Fibroblast of villous mesenchyme (primary cell): ENCODE results near the gene CACNA1C. TPM values are rescaled to one million over a fixed set of nuclear protein-coding genes. Genes with fewer than 3 reads are reported as not detected.

Source experiments
- DNase-seq: peaks from one replicate; pipeline ENCODE4 v3.0.0-alpha.2; 2010; ENCODE audit warnings: low read depth
- H3K4me3 ChIP-seq: 2 replicates; pipeline ENCODE4 v1.5.1; 2011; ENCODE audit warnings: low read depth, mild to moderate bottlenecking, low read length
- total RNA-seq: library from RNA; depleted of rRNA; stranded (reverse); fragments of >200 nt; gene quantifications from 2 replicates; pipeline ENCODE4 v1.2.3, GENCODE V29; 2012
- TF ChIP-seq, protein P1 (sequence below): IDR thresholded peaks from 2 replicates; pipeline ENCODE4 v1.5.1; 2012; ENCODE audit warnings: low read depth, mild to moderate bottlenecking, low read length; ENCODE audit not compliant: insufficient read depth

Gene CACNA1C
- total RNA-seq, 1 donor: 11.7 TPM

- TF ChIP-seq, protein P1, sequence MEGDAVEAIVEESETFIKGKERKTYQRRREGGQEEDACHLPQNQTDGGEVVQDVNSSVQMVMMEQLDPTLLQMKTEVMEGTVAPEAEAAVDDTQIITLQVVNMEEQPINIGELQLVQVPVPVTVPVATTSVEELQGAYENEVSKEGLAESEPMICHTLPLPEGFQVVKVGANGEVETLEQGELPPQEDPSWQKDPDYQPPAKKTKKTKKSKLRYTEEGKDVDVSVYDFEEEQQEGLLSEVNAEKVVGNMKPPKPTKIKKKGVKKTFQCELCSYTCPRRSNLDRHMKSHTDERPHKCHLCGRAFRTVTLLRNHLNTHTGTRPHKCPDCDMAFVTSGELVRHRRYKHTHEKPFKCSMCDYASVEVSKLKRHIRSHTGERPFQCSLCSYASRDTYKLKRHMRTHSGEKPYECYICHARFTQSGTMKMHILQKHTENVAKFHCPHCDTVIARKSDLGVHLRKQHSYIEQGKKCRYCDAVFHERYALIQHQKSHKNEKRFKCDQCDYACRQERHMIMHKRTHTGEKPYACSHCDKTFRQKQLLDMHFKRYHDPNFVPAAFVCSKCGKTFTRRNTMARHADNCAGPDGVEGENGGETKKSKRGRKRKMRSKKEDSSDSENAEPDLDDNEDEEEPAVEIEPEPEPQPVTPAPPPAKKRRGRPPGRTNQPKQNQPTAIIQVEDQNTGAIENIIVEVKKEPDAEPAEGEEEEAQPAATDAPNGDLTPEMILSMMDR: no peak
- no peak for DNase-seq
- H3K4me3 ChIP-seq: no peak overlapping the region
These were observed 498.7 kb downstream of the CACNA1C start for GRCh38 chr12:2551412-2551900.

DNA sequence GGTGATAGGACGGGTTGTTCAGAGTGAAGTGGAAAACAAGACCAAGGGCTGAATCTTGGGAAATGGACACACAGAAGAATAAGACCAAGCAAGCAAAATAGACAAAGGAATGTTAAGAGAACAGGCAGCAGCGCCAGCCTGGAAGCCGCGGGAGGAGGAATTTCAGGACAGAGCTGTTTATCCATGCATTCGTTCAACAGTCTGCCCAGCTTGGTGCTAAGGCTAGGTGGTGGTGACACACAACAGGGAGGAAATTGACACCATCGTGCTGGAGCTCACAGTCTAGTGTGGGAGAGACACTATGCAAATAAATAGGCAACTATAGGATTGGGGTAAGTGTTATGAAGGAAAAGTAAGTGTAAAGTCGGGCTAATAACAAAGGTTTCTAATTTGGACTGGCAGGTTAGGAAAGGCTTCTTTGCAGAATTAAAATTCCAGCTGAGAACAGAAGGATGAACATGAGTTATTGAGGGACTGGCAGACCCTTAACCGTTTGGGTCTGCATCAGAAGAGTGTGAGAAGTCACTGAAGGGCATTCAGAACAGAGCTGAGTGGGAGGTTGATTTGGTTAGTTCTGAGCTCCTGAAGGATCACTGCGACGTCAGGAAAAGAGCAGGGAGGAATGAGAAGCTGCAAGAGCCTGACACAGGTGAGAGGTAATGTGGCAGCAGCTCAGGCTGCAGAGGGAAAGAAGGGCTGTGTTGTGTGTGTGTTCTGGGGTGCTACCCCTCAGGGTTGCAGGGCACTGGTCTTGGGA, 499.4 kb downstream of the CACNA1C start:
- TF ChIP-seq, protein P1: no peak
- H3K4me3 ChIP-seq: no peak overlapping the region
- no peak for DNase-seq

DNA sequence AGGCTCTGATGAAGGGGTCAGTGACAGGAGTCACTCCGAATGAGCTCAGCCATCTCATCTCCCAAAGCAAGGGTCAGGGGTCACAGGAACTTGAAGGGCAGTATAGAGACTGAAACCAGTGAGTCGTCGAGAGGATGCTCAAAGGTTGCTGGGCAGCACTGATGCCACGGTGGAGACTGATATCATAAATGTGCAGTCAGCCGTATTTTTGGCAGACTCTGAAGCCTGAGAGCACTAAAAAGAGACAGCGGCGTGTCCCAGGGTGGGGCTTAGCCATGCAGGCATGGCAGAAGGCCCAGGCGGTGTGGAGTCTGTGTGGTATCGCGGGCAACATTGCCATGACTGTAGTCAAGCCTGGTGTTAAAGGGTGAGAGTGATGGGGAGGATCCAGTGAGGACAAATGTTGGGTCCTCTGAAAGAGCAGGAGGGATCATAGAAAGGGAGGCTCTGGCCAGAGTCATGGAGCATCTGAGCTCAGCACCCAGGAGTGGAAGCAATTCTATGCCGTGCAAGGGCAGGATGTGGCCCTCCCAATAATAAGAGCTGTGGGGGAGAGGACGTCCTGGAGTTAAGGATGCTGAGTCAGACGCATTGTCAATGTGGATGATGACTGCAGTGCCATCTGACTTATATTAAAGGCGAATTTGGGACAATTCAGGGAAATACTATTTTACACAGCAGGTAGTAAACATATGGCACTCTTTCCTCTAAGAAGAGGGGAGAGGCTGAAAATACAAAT, 500.8 kb downstream of the CACNA1C start:
- TF ChIP-seq, protein P1: no peak
- H3K4me3 ChIP-seq: no peak overlapping the region
- no peak for DNase-seq

DNA sequence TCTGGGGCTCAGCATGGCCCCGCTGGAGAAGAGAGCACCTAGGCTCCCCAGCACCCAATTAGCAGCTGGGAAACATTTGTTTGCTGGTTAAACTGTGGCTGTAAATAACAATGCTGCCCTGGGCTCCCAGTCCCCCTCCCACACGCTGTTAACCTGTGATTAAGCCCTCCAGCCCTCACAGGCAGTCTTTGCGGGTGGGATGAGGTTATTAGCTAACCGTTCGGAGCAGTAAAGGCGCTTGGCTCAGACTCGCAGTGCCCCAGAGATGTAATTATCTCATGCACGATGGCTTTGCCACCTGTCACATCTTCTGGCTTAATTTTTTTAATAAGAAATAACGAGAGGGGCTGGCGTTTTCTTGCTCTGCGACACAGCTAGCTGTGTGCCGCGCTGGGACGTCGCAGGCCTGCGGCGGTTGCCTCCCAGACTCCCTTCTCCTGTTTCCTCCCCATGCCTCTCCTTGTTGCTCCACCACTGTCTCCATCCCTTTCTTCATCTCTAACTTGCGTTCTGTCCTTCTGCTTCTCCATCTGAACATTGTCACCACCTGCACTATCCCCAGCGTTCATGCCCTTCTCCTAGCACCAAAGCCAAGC, 502.8 kb downstream of the CACNA1C start:
- DNase-seq: no peak
- TF ChIP-seq, protein P1: no peak
- no peak overlapping the region for H3K4me3 ChIP-seq

- TF ChIP-seq, protein P1: no peak
- no peak overlapping the region for H3K4me3 ChIP-seq
- no peak for DNase-seq
These were observed 504.8 kb downstream of the CACNA1C start for GRCh38 chr12:2557597-2557996.

- DNase-seq: no peak
- TF ChIP-seq, protein P1: no peak
- no peak overlapping the region for H3K4me3 ChIP-seq
These were observed 507.1 kb downstream of the CACNA1C start for GRCh38 chr12:2559931-2560330.
